Cardiac fibroblast (primary cell): ENCODE results near the gene WDR4.

Source experiments
- DNase-seq, 2 donors: peaks; one replicate each; pipeline versions ENCODE4 v3.0.0 to v3.0.0-alpha.2; 2010; ENCODE audit warnings: low read depth in 2 of 2
- H3K4me3 ChIP-seq, 2 donors: replicated peaks in 1 of 2; 1 replicate in 1 of 2; 2 replicates in 1 of 2; pipeline ENCODE4 v1.5.1; 2011; ENCODE audit warnings: low read depth in 2 of 2, low read length in 2 of 2, mild to moderate bottlenecking in 2 of 2, moderate library complexity in 1 of 2
- TF ChIP-seq, protein P1 (sequence below): IDR thresholded peaks from one replicate; pipeline ENCODE4 v1.5.1; 2011; ENCODE audit warnings: low read depth, mild to moderate bottlenecking, low read length, inconsistent platforms

The WDR4 gene

DNA sequence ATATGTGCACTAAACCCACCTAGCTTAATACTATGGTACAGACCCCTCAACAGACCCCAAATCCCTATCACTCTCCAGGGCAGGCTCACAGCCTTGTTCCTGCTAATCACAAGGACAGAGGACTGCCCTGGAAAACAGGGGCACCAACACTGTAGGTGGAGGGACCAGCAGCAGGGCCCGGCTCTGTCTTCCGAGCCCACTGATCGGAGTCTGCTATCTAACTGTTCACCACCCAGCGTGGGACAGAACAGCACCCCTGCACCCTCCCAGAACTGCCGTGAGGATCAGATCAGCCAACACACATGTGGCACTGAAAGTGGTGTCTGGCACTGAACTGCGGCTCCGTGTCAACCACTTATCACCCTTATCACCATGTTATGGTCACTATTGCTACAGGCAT is 6.2 kb downstream of the WDR4 start:
- DNase-seq, result no peak
- TF ChIP-seq, protein P1, sequence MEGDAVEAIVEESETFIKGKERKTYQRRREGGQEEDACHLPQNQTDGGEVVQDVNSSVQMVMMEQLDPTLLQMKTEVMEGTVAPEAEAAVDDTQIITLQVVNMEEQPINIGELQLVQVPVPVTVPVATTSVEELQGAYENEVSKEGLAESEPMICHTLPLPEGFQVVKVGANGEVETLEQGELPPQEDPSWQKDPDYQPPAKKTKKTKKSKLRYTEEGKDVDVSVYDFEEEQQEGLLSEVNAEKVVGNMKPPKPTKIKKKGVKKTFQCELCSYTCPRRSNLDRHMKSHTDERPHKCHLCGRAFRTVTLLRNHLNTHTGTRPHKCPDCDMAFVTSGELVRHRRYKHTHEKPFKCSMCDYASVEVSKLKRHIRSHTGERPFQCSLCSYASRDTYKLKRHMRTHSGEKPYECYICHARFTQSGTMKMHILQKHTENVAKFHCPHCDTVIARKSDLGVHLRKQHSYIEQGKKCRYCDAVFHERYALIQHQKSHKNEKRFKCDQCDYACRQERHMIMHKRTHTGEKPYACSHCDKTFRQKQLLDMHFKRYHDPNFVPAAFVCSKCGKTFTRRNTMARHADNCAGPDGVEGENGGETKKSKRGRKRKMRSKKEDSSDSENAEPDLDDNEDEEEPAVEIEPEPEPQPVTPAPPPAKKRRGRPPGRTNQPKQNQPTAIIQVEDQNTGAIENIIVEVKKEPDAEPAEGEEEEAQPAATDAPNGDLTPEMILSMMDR, result no peak
- no peak overlapping the region for H3K4me3 ChIP-seq

DNA sequence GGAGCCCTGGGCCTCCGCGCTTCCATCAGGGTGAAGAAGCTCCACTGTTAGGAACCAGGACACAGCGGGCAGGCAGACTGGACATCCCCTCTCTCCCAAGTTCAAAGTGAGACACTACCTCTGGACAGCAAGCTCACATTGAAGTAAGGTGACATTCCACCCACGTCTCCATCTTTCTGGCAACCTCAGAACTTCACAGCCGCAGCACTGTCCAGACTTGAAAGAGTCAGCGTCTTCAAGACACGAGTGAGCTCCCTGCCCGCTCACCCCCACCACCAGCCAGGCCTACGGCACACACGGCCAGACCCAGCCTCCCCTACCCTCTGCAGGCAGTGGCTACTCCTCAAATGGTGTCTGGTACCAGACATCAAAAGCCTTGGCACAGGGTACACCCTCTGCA is 11.1 kb downstream of the WDR4 start:
- H3K4me3 ChIP-seq, result no peak overlapping the region
- no peak for DNase-seq
- TF ChIP-seq, protein P1, result no peak

DNA sequence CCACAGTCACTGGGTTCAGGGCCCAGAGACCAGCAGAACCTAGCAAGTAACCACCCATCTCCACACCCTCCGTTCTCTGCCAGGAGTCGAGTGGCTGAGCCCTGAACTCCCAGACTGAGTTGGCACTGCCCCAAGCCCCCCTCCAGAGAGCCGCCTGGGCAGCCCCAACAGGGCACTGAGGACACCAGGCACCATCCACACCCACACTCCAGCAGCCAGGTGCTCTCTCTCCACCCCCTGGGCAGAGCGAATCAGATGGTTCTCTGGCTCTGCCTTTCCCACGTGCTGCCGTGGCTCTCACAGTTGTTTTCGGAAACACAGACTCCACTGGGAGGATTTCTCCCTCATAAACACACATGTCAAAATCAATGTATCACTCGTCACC is 13.6 kb downstream of the WDR4 start:
- H3K4me3 ChIP-seq, result no peak overlapping the region
- no peak for DNase-seq
- TF ChIP-seq, protein P1, result no peak

DNA sequence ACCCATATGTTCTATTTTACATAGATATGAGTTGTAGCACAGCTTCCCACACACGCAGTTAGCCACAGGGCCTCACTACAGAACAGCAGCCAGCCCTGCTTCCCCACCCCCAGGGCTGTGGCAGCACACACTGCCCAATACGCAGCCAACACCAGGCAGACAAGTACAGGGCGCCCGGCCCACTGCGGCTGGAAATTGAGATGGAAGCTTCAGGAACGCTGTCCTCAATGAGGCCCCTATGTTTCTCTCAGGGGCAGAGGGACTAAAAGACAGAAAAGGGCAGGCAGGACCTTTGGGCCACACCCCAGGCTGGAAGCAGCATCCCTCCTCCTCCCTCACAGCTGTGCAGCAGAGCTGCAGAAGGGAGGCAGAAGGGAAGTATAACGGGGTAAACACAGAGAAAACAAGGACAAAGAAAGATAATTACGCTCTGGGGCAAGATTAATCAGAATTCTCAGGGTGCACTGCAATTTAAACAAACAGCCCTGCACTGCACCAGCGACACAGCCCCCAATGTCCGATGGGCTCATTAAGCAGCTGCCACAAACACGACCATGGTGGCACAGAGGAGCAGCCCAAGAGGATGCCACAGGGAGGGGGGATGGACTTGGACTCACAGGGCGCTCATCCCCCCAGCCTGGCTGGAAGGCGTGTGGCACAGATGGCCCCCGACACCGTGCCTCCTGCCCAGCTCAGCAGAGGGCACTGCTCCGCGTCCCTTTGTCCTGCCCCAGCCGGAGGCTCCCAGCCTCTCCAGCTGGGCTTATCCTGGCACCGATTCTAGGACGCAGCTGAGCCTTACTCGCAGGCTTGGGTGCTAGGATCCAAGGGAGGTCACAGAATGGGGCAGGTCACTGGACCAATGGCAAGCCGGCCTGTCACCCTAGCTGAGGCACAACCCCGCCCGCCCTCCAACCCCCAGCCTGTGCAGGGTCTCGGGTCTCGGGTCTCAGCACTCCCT is 14.2 kb downstream of the WDR4 start:
- TF ChIP-seq, protein P1, result no peak
- no peak overlapping the region for H3K4me3 ChIP-seq
- peak in 1 of 2 donors; percentile 61 for DNase-seq

DNA sequence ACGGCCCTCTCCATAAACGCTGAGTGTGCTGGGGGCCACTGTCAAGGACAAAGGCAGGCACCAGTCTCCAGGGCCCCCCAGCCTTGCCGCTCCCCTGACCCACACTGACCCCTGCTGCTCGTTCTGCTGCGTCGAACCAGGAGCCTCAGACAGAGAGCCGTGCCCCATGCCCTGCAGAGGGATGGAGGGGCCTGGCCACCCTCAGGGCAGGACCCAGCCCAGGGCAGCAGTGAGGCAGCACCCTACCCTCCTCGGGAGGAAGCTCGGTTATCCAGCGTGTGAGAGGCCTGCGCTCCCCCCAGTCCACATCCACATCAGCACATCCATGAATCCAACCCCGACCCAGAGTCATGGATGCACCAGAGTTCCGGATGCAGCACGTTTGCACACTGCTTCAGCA is 15.1 kb downstream of the WDR4 start:
- TF ChIP-seq, protein P1, result no peak
- no peak for DNase-seq
- no peak overlapping the region for H3K4me3 ChIP-seq

DNA sequence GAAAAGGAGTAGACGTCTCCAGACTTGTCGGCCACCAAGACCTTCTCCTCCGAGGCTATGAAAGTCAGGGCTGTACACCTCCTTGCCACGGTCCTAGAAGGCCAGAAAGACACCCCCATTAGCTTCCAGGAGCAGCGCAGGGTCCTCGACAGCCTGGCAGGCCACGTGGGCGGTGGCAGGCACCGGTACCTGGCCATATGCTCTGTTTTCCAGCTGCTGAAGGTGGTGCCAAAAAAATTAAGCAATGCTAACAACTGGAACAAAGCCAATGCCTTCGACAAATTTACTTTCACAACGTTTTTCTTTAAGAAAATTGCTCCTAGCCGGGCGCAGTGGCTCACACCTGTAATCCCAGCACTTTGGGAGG is 15.9 kb downstream of the WDR4 start:
- DNase-seq, result peak in 1 of 2 donors; percentile 14
- TF ChIP-seq, protein P1, result no peak

More for the DNA sequence above, 15.9 kb downstream of the WDR4 start:
- H3K4me3 ChIP-seq, result no peak overlapping the region
